ENCODE data around the gene INTS11. TPM values are rescaled to one million over a fixed set of nuclear protein-coding genes. Genes with fewer than 3 reads are reported as not detected.

Gene INTS11
- total RNA-seq, 3 donors from 2014 or later: 89.9 to 127 (median 95.5) TPM

DNA sequence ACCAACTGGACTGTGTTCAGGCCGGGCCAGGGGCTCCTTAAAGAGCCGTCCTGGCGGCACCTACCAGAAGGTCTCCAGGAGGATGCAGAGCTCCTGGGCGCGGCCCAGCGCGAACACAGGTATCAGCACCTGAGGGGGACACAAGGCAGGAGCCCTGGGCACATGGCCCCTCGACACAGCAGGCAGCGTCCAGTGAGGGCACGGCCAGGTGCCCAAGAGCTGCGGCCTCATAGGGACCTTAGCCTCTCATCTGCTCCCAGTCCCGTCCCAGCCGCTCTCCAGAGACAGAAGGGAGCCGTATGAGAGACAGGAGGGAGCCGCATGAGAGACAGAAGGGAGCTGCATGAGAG, 10.2 kb downstream of the INTS11 start:
- no peak overlapping the region for H3K4me3 ChIP-seq
- TF ChIP-seq, protein P1, sequence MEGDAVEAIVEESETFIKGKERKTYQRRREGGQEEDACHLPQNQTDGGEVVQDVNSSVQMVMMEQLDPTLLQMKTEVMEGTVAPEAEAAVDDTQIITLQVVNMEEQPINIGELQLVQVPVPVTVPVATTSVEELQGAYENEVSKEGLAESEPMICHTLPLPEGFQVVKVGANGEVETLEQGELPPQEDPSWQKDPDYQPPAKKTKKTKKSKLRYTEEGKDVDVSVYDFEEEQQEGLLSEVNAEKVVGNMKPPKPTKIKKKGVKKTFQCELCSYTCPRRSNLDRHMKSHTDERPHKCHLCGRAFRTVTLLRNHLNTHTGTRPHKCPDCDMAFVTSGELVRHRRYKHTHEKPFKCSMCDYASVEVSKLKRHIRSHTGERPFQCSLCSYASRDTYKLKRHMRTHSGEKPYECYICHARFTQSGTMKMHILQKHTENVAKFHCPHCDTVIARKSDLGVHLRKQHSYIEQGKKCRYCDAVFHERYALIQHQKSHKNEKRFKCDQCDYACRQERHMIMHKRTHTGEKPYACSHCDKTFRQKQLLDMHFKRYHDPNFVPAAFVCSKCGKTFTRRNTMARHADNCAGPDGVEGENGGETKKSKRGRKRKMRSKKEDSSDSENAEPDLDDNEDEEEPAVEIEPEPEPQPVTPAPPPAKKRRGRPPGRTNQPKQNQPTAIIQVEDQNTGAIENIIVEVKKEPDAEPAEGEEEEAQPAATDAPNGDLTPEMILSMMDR (IDR thresholded peaks at IDR 0.05): no peak
- intact Hi-C loops (cut with DNase I, micrococcal nuclease): no loop called here
- ATAC-seq: no peak
- DNase-seq: no peak
- H3K9me3 ChIP-seq: no peaks in the 10 kb centered on the region
- H3K4me1 ChIP-seq (ENCODE audit: low read depth): peaks cover 8% of the 10 kb centered on the region
- H3K36me3 ChIP-seq (ENCODE audit: low read depth): peaks cover 10% of the 10 kb centered on the region

DNA sequence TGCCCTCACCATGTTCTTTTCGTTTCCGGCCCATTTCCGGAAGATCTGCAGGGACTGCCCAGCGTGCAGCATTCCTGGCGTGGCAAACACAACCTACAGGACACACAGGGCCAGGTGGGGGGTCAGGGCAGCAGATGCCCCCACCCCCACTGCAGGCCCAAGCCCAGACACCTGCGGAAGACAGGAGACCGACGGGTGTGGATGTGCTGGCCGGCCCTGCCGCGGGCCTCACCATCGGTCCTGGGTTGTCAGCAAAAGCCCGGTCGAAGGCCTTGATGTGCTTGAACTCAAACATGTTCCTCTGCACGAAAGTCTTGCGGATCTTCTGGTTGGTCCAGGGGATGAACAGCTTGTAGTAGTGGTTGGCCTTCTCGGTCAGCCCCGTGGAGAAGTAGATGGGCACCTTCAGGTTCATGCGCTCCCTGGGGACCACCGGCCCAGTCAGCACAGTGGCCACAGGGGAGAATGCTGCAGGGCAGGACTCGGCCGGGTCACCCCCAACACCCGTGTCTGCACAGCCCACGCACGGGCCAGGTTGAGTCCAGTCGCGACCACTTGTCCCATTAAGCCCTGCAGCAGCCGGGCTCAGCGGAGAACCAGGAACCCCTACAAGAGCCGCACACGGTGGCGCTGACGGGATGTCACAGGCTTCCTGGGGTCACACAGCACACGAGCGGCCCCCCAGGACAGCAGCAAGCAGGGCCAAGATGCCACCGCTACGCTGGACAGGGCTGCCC, 10.8 kb downstream of the INTS11 start:
- H3K36me3 ChIP-seq (ENCODE audit: low read depth): peaks cover 10% of the 10 kb centered on the region
- peaks cover 11% of the 10 kb centered on the region for H3K4me1 ChIP-seq (ENCODE audit: low read depth)
- H3K9me3 ChIP-seq: no peaks in the 10 kb centered on the region
- H3K4me3 ChIP-seq: no peak overlapping the region
- TF ChIP-seq, protein P1 (IDR thresholded peaks at IDR 0.05): no peak
- ATAC-seq (no peak), DNase-seq (no peak)
- intact Hi-C loops (cut with DNase I, micrococcal nuclease): no loop called here

DNA sequence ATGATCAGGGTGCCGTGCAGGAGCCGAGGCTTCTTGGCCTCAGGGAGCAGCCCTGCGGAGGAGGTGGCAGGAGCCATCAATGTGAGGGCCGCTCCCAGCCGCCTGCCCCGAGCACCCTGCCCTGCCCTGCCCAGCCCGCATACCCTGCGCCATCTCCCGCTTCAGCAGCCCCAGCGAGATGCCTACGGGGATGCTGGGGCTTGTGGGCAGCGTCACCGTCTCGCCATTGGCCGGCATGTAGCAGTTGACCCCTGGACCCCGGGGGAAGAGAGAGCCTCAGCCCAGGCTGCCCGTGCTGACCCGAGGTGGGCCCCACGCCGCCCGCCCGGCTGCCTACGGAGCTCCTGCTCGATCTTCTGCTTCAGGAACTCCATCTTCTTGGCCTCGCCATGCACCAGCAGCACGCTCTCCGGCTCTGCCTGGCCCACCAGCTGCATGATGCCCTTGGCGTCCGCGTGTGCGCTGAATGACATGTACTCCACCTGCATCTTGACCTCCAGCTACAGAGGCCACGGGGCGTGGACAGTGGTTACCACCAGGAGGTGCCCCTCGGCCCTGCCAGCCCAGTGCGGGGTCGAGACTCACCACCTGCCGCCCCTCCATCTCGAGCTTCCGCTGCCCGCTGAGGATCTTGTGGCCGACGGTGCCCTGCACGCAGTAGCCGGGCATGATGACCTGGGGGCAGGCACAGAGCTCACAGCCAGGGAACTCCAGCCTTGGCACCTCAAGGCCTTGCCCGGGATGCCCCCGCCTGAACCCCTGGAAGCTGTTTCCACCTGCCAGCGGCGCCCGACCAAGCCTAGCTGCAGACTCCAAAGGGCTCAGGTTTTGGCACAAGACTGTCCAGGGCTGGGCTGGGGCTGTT, 11.8 kb downstream of the INTS11 start:
- no peak for ATAC-seq
- Histone ChIP-seq H3K4me1 (ENCODE audit: low read depth) (peaks cover 11% of the 10 kb centered on the region), H3K4me3 (no peak overlapping the region), H3K36me3 (ENCODE audit: low read depth) (peaks cover 10% of the 10 kb centered on the region), H3K9me3 (no peaks in the 10 kb centered on the region)
- intact Hi-C loops (cut with DNase I, micrococcal nuclease): no loop called here
- no peak for DNase-seq
- TF ChIP-seq, protein P1 (IDR thresholded peaks at IDR 0.05): no peak

DNA sequence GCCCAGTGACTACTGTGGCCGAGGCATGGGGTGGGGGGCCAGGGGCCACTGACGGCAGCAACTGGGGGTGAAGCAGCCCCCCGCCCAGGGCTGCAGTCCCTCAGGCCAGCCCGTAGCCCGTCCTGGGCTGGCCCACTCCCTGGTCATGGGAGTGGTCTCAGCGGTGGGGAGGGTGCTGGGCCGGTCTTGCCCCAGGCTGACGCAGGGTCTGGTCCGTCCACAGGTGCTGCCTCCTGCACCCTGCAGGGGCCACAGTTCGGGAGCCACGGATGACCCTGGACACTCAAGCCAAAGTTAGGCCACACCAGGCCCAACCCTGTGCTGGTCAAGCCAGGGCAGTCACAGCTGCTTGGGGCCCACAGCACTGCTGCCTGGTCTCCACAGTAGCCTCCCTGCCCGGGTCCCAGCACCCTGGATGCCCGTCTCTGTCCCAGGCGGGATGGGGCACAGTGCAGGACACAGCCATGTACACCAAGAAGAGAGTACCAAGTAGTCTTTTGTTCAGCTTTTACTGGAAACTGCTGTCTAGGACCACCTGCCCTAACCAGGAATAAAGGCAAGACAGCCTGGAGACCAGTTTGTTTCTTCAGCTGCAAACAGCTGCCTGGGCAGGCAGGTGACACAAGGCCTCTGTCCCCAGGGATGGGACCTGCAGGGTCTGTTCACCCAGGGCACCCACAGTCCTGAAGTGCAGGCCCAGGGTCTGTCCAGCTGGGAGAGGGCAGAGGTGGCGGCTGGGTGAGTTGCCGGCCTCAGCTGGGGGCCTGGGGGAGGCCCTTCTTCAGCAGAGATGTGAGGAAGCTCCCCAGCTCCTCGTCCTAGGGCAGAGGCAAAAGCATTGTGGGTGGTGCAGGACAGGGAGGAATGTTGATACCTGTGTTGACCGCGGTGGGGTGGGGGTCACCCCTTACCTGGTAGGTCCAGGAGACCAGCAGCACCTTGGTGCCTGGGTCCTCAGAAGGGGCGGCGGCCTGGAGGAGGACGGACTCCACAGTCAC, 13.1 kb downstream of the INTS11 start:
- Histone ChIP-seq H3K4me1 (ENCODE audit: low read depth) (peaks cover 19% of the 10 kb centered on the region), H3K36me3 (ENCODE audit: low read depth) (peaks cover 10% of the 10 kb centered on the region), H3K4me3 (no peak overlapping the region), H3K9me3 (no peaks in the 10 kb centered on the region)
- TF ChIP-seq, protein P1 (IDR thresholded peaks at IDR 0.05): no peak
- intact Hi-C loops (cut with DNase I, micrococcal nuclease): no loop called here
- ATAC-seq: no peak
- DNase-seq: no peak

DNA sequence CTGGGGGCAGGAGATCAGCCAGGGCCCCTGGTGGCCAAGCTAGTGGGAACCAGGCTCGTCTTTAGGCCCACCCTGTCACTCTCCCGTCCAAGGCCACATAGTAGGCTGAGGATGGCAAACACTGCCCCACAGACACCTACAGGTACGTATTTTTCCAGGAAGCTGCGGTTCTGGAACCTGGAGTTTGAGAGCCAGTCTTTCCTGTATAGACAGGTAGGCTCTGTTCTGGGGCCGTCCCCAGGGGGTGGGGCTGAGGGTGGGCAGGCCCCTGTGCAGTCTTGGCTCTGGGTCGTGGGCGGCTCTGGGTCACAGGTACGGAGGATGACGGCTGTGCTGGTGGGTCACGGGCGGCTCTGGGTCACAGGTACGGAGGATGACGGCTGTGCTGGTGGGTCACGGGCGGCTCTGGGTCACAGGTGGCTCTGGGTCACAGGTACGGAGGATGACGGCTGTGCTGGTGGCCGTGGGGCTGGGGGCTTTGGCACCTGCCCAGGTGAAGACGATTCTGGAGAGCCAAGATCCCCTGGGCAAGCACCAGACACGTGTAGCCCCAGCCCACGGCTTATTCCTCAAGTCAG, 13.9 kb downstream of the INTS11 start:
- TF ChIP-seq, protein P1 (IDR thresholded peaks at IDR 0.05): no peak
- Histone ChIP-seq H3K36me3 (ENCODE audit: low read depth) (peaks cover 10% of the 10 kb centered on the region), H3K4me1 (ENCODE audit: low read depth) (peaks cover 28% of the 10 kb centered on the region), H3K4me3 (no peak overlapping the region), H3K9me3 (no peaks in the 10 kb centered on the region)
- ATAC-seq: no peak
- intact Hi-C loops (cut with DNase I, micrococcal nuclease): no loop called here
- no peak for DNase-seq
